Progenitor cell of endocrine pancreas (in vitro differentiated cells): ENCODE results near the gene PLEKHG2. TPM values are rescaled to one million over a fixed set of nuclear protein-coding genes. Genes with fewer than 3 reads are reported as not detected.

Experiments
- DNase-seq: peaks from one replicate; pipeline ENCODE4 v3.0.0; 2021; ENCODE audit warnings: low spot score; ENCODE audit not compliant: unreplicated experiment
- H3K27ac Mint-ChIP-seq: 2 replicates; pipeline ENCODE4 v1.8.0; 2021; ENCODE audit warnings: mild to moderate bottlenecking, moderate library complexity, mixed read lengths
- H3K27me3 Mint-ChIP-seq: 2 replicates; pipeline ENCODE4 v1.8.0; 2021; ENCODE audit warnings: mixed read lengths
- H3K36me3 Mint-ChIP-seq: 2 replicates; pipeline ENCODE4 v1.8.0; 2022; ENCODE audit warnings: mixed read lengths; ENCODE audit not compliant: insufficient read depth
- H3K4me1 Mint-ChIP-seq: 2 replicates; pipeline ENCODE4 v1.8.0; 2021; ENCODE audit warnings: low read depth, mixed read lengths
- H3K4me3 Mint-ChIP-seq: 2 replicates; pipeline ENCODE4 v1.8.0; 2021; ENCODE audit warnings: low read depth, mild to moderate bottlenecking, moderate library complexity, mixed read lengths
- H3K9me3 Mint-ChIP-seq: 2 replicates; pipeline ENCODE4 v1.8.0; 2021; ENCODE audit warnings: low read depth, mixed read lengths
- total RNA-seq: library from RNA; stranded (reverse); gene quantifications from 2 replicates; pipeline ENCODE4 v1.2.1, GENCODE V29; 2021
- TF ChIP-seq, protein P1 (sequence below): fragments of 200-600 bp; sonication (generic); IDR thresholded peaks from one replicate; pipeline ENCODE4 v1.5.0; 2021; ENCODE audit warnings: antibody characterized with exemption, mild to moderate bottlenecking; ENCODE audit not compliant: unreplicated experiment

PLEKHG2 gene
- total RNA-seq, 1 donor from 2014 or later: 162 TPM

- H3K9me3 Mint-ChIP-seq: no peaks in the 10 kb centered on the region
- DNase-seq: no peak
- no peaks in the 10 kb centered on the region for H3K27me3 Mint-ChIP-seq
- H3K4me1 Mint-ChIP-seq: peaks cover 23% of the 10 kb centered on the region
- H3K27ac Mint-ChIP-seq: no peak overlapping the region
- no peak overlapping the region for H3K4me3 Mint-ChIP-seq
- TF ChIP-seq, protein P1, sequence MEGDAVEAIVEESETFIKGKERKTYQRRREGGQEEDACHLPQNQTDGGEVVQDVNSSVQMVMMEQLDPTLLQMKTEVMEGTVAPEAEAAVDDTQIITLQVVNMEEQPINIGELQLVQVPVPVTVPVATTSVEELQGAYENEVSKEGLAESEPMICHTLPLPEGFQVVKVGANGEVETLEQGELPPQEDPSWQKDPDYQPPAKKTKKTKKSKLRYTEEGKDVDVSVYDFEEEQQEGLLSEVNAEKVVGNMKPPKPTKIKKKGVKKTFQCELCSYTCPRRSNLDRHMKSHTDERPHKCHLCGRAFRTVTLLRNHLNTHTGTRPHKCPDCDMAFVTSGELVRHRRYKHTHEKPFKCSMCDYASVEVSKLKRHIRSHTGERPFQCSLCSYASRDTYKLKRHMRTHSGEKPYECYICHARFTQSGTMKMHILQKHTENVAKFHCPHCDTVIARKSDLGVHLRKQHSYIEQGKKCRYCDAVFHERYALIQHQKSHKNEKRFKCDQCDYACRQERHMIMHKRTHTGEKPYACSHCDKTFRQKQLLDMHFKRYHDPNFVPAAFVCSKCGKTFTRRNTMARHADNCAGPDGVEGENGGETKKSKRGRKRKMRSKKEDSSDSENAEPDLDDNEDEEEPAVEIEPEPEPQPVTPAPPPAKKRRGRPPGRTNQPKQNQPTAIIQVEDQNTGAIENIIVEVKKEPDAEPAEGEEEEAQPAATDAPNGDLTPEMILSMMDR: no peak
- H3K36me3 Mint-ChIP-seq: peaks cover 4% of the 10 kb centered on the region
These were observed 4.0 kb downstream of the PLEKHG2 start for GRCh38 chr19:39416152-39417120.

GRCh38 chr19:39417463-39418181 is 5.2 kb downstream of the PLEKHG2 start:
- Mint-ChIP-seq H3K4me3 (no peak overlapping the region), H3K9me3 (no peaks in the 10 kb centered on the region), H3K36me3 (peaks cover 4% of the 10 kb centered on the region), H3K27ac (peak overlapping the region; percentile 52), H3K4me1 (peaks cover 17% of the 10 kb centered on the region), H3K27me3 (no peaks in the 10 kb centered on the region)
- DNase-seq: no peak
- TF ChIP-seq, protein P1: no peak

DNA sequence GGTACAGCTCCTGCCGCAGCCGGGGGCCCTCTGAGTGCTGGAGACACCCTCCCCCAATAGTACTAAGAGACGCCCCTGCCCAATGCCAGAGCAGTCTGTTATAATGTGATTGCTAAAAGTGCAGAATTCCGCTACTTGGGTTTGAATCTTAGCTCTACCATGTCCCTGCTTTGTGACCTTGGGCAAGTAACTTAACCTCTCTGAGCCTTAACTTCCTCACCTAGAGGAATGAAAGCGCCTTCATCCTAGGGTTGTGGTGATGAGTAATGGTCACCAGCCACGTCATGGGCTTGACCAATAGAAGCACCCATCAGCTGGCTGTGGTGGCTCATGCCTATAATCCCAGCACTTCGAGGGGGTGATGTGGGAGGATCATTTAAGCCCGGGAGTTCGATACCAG is 6.5 kb downstream of the PLEKHG2 start:
- no peaks in the 10 kb centered on the region for H3K9me3 Mint-ChIP-seq
- TF ChIP-seq, protein P1: no peak
- H3K4me3 Mint-ChIP-seq: no peak overlapping the region
- DNase-seq: no peak
- no peaks in the 10 kb centered on the region for H3K27me3 Mint-ChIP-seq
- H3K27ac Mint-ChIP-seq: no peak overlapping the region
- peaks cover 7% of the 10 kb centered on the region for H3K36me3 Mint-ChIP-seq
- H3K4me1 Mint-ChIP-seq: peaks cover 13% of the 10 kb centered on the region

GRCh38 chr19:39420769-39421168 is 8.3 kb downstream of the PLEKHG2 start:
- H3K36me3 Mint-ChIP-seq: peaks cover 10% of the 10 kb centered on the region
- H3K9me3 Mint-ChIP-seq: no peaks in the 10 kb centered on the region
- peaks cover 2% of the 10 kb centered on the region for H3K4me1 Mint-ChIP-seq
- DNase-seq: no peak
- TF ChIP-seq, protein P1: no peak
- H3K27ac Mint-ChIP-seq: no peak overlapping the region
- no peaks in the 10 kb centered on the region for H3K27me3 Mint-ChIP-seq
- H3K4me3 Mint-ChIP-seq: no peak overlapping the region

- Mint-ChIP-seq H3K4me1 (peaks cover 2% of the 10 kb centered on the region), H3K9me3 (no peaks in the 10 kb centered on the region), H3K27ac (no peak overlapping the region), H3K27me3 (no peaks in the 10 kb centered on the region), H3K4me3 (no peak overlapping the region), H3K36me3 (peaks cover 12% of the 10 kb centered on the region)
- TF ChIP-seq, protein P1: no peak
- no peak for DNase-seq
These were observed 9.6 kb downstream of the PLEKHG2 start for GRCh38 chr19:39422020-39422419.
